Fibroblast of mammary gland (primary cell): Measurements from ENCODE around the gene UNC5B.
A peak's percentile ranks its signal among the peaks of the same experiment; 100 is the strongest.
"Not testable (repeated sequence)": the region's sequence is repeated elsewhere in the genome, so short reads cannot be mapped to it uniquely, and the experiment has no call there.

Source experiments
- DNase-seq: peaks from one replicate; pipeline ENCODE4 v3.0.0-alpha.2; 2010; ENCODE audit warnings: low read depth
- H3K4me3 ChIP-seq: 2 replicates; pipeline ENCODE4 v1.5.1; 2011; ENCODE audit warnings: low read depth, mild to moderate bottlenecking, low read length, moderate library complexity; ENCODE audit not compliant: control insufficient read depth
- TF ChIP-seq, protein P1 (sequence below): conservative IDR thresholded peaks from 2 replicates; pipeline ENCODE4 v1.5.1; 2011; ENCODE audit warnings: low read depth, low read length, inconsistent platforms; ENCODE audit not compliant: control insufficient read depth, insufficient read depth

UNC5B gene

DNA sequence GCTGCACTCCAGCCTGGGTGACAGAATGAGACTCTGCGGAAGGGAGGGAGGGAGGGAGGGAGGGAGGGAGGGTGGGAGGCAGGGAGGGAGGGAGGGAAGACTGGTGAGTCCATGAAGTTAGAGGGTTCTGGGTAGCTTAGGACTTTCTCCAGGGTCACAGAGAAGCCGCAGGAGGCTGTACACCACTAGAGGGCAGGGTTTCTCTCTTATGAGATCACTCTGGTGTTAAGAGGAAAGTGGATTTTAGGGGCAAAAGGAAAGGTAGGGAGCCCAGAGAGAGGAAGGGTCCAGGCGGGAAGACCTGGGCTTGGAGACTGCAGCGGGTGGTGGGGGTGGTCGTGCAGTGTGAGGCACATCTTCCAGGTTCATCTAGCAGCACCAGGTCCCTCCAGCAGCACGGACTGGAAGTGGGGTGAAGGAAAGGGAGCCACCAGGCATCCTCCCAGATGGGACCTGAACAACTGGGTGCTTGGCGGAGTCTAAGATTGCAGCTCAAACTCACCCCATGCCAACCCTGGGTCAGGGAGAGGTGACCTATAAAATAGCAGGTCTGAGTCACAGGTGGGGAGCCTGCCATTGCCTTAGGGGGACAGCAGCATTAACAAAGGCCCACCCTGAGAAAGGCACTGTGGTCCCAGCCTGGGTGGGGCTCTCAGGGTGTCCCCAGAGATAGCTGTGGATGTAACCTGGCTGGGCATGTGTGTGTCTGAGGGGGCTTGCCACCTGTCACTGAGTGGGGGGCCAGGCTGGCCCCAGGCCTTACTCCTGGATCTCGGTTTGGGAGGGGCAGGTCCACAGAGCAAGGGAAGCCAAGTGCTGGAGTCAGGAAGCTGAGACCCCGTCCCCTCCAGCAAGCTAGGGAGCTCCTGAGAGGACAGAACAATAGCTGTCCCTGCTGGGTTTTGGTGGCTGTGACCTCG lies 58.2 kb downstream of the UNC5B start:
- DNase-seq = peak; percentile 86

DNA sequence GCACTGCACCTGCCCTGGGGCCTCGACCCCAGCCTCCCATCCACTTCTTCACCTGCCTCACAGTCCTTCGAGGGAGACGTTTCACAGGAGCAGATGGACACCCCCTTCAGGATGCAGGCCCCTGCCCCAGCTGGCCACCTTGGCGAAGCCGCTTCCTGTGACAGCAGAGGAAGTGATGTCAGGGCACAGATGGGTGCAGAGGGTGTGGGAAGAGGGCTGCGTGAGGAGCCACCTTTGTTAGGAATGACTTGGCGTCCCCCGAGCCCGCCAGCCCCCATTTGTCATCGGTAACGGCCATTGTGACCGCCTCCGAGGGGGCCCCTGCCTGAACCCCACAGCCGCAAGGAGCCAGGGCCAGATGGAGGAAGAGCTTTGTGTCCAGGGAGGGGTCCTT lies 59.3 kb downstream of the UNC5B start:
- no peak for DNase-seq
- no peak overlapping the region for H3K4me3 ChIP-seq
- TF ChIP-seq, protein P1, sequence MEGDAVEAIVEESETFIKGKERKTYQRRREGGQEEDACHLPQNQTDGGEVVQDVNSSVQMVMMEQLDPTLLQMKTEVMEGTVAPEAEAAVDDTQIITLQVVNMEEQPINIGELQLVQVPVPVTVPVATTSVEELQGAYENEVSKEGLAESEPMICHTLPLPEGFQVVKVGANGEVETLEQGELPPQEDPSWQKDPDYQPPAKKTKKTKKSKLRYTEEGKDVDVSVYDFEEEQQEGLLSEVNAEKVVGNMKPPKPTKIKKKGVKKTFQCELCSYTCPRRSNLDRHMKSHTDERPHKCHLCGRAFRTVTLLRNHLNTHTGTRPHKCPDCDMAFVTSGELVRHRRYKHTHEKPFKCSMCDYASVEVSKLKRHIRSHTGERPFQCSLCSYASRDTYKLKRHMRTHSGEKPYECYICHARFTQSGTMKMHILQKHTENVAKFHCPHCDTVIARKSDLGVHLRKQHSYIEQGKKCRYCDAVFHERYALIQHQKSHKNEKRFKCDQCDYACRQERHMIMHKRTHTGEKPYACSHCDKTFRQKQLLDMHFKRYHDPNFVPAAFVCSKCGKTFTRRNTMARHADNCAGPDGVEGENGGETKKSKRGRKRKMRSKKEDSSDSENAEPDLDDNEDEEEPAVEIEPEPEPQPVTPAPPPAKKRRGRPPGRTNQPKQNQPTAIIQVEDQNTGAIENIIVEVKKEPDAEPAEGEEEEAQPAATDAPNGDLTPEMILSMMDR = no peak

More for the DNA sequence above, 58.2 kb downstream of the UNC5B start:
- TF ChIP-seq, protein P1 = peak; percentile 75
- no peak overlapping the region for H3K4me3 ChIP-seq

DNA sequence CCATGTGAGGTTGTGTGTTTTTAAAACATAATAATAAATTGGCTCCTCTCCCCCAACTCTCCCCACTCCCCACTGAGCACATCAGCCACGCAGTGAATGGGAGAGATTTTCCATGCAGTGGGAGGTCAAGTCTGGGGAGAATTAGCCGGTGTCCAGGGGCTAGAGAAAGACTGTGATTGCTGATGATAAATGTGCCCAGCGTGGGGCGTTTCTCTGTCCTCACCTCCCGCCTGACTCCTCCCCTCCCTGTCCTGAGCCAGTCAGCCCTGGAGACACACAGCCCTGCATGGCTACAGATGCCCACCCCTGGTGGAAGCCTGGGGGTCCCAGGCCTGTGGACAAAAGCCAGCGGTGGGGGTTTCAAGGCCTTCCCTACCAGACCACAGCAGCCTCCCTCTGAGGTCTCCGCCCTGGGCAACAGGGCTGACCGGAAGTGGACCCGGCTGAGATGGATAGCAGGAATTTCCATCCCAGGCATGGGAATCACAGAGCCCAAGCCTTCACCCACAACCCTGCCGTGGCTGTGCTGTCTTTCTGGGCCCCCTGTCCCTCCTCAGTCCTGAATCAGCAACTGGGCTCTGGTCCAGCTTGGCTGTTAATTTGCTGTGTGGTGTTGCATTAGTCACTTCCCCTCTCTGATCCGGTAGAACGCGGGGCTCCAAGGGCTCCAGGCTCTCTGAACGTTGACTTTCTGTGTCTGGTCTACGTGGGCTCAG lies 59.8 kb downstream of the UNC5B start:
- no peak overlapping the region for H3K4me3 ChIP-seq
- peak; percentile 88 for DNase-seq
- TF ChIP-seq, protein P1 = no peak

DNA sequence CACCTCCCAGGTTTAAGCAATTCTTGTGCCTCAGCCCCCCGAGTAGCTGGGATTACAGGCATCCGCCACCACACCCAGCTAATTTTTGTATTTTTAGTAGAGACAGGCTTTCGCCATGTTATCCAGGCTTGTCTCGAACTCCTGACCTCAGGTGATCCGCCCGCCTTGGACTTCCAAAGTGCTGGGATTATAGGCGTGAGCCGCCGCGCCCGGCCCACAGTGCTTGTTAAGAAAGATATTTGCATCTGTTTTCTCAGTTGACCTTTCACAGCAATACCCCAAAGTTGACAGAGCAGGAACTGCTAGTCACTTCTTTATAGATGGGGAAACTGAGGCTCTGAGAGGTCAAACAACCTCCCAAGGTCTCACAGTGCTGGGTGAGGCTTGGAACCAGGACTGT lies 60.6 kb downstream of the UNC5B start:
- not testable (repeated sequence) for DNase-seq, H3K4me3 ChIP-seq

DNA sequence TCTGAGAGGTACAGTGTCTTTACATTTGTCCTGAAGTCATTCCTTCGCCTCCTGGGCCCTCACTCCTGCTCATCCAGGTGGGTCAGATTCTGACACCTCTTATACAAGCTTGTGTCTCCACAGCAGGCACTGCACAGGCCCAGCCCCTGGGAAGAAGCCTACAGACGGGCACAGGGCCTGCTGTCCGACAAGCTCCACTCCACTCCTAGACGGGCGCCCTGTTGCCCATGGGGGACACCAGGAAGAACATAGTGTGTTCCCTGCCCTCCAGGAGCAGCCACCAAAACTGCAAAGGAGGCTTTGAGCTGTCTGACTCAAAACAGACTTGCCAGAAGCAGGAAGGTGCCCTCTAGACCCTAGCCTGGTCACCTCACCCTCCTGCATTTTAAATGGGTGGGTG lies 61.1 kb downstream of the UNC5B start:
- TF ChIP-seq, protein P1 = no peak
- DNase-seq = no peak
- H3K4me3 ChIP-seq = no peak overlapping the region

DNA sequence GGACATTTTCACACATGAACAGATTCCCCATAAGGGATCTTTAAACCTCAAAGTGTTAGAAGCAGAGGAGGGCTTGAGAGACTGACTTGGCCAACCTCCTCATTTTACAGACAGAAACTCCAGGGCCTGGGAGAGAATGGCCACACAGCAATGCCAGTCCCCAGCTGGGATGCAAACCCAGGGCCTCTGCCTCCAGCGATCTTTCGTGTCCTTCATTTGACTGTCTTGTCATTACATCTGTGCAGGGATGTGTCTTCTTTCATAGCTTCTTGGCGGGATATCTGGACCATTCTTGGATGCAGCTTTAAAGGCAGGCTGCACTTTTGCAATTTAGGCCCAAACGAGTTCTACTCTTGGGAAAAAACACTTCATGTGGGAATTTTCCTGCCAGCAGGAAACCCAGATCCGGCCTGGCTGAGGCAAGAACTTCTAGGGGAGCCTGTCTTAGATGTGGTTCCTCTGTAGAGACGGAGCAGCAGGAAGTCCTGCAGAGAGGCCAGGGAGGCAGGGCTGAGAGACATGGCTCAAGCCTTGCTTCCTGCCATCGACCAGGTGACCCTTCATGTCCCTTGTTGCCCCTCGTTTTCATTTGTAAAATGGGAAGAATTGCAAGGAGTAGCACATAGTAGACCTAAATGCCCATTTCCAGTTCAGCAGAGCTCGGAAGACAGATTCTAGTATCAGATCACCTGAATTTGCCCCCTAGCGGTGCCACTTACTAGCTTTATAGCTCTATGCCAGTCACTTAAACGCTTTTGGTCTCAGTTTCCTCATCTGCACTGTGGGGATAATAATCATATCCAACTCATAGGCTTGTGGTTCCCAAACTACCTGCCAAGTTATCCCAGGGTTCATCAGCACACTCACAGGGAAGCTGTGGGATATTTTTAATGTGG lies 62.8 kb downstream of the UNC5B start:
- DNase-seq = no peak
- H3K4me3 ChIP-seq = no peak overlapping the region
- TF ChIP-seq, protein P1 = no peak
